Thoracic aorta (tissue), 2 donors: ENCODE measurements around the gene TUBB2B. TPM values are rescaled to one million over a fixed set of nuclear protein-coding genes. Genes with fewer than 3 reads are reported as not detected.
"Not testable (repeated sequence)": the region's sequence is repeated elsewhere in the genome, so short reads cannot be mapped to it uniquely, and the experiment has no call there.

Experiments used
- ATAC-seq: fragments of 150-250 bp; one replicate; pipeline ENCODE4 v1.8.0; 2017; ENCODE audit warnings: low read depth; ENCODE audit not compliant: insufficient number of reproducible peaks, low FRiP score
- DNase-seq: peaks from one replicate; pipeline ENCODE4 v3.0.0-alpha.2; 2020; ENCODE audit warnings: low spot score
- H3K27ac ChIP-seq, 2 donors: fragments of 200-600 bp; sonication (generic); 1 replicate in 1 of 2; 2 replicates in 1 of 2; pipeline ENCODE4 v1.5.1; 2016; ENCODE audit warnings: mild to moderate bottlenecking in 2 of 2, moderate library complexity in 2 of 2
- H3K27me3 ChIP-seq: fragments of 200-600 bp; sonication (generic); replicated peaks from 2 replicates; pipeline ENCODE4 v1.6.0; 2016; ENCODE audit warnings: mild to moderate bottlenecking; ENCODE audit not compliant: insufficient read depth
- H3K36me3 ChIP-seq: fragments of 200-600 bp; sonication (generic); one replicate; pipeline ENCODE4 v1.5.1; 2016
- H3K4me1 ChIP-seq, 2 donors: fragments of 200-600 bp; sonication (generic); 1 replicate in 1 of 2; 2 replicates in 1 of 2; pipeline versions ENCODE4 v1.5.1 to v1.6.0; 2016; ENCODE audit warnings: low read depth in 2 of 2, mild to moderate bottlenecking in 1 of 2; ENCODE audit not compliant: control insufficient read depth in 1 of 2
- H3K4me3 ChIP-seq: fragments of 200-600 bp; sonication (generic); 2 replicates; pipeline ENCODE4 v1.5.1; 2016; ENCODE audit warnings: mild to moderate bottlenecking
- H3K9me3 ChIP-seq: fragments of 200-600 bp; sonication (generic); 2 replicates; pipeline ENCODE4 v1.5.1; 2016
- total RNA-seq, 2 donors: library from RNA; depleted of rRNA; stranded (reverse); fragments of >200 nt; gene quantifications; one replicate each; pipeline versions ENCODE4 v1.1.0 to v1.2.3, GENCODE V29; 2016
- TF ChIP-seq, protein P1 (sequence below): fragments of 200-600 bp; sonication (generic); IDR thresholded peaks from one replicate; pipeline ENCODE4 v1.5.1; 2019; ENCODE audit warnings: antibody characterized with exemption

The TUBB2B gene
- total RNA-seq, 2 donors from 2014 or later, result 1.8 to 3.2 TPM

DNA sequence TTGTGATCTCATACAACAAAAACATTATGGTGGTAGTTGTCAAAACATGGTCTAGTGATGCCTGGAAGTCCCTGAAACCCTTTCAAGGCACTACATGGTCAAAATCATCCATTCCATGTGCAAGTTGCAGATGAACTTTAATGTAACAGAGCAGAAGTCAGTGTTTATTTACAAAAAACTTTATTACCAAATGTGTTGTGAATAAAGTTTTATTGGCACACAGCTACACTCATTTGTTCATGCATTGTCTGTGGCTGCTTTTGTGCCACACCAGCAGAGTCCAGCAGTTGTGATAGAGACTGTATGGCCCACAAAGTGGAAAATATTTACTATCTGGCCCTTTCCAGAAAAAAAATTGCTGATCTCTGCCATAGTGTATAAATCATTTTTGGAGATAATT lies 26.8 kb downstream of the TUBB2B start:
- Histone ChIP-seq H3K4me1 (no peaks in the 10 kb centered on the region), H3K4me3 (no peak overlapping the region), H3K27me3 (no peaks in the 10 kb centered on the region), H3K36me3 (no peaks in the 10 kb centered on the region), H3K9me3 (no peaks in the 10 kb centered on the region), H3K27ac (no peak overlapping the region)
- TF ChIP-seq, protein P1, sequence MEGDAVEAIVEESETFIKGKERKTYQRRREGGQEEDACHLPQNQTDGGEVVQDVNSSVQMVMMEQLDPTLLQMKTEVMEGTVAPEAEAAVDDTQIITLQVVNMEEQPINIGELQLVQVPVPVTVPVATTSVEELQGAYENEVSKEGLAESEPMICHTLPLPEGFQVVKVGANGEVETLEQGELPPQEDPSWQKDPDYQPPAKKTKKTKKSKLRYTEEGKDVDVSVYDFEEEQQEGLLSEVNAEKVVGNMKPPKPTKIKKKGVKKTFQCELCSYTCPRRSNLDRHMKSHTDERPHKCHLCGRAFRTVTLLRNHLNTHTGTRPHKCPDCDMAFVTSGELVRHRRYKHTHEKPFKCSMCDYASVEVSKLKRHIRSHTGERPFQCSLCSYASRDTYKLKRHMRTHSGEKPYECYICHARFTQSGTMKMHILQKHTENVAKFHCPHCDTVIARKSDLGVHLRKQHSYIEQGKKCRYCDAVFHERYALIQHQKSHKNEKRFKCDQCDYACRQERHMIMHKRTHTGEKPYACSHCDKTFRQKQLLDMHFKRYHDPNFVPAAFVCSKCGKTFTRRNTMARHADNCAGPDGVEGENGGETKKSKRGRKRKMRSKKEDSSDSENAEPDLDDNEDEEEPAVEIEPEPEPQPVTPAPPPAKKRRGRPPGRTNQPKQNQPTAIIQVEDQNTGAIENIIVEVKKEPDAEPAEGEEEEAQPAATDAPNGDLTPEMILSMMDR, result no peak
- ATAC-seq, result no peak
- DNase-seq, result no peak

DNA sequence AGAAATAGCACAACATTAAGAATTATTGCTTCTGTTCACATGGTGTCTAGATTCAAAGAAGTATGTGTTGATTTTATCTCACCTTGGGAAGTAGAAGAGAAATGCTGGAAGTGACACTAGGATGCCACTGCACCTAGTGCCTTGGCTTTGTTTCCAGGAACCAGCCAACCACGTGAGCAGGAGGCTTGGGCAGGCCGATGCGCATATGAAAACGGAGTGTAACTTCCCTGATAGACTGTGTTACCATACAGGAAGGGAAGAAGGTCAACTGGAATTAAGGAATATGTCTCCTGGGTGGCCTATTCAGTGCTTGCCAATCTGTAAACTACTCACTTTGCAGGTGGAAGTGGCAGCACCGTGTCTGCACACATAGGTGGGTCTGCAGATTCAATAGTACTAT lies 28.1 kb downstream of the TUBB2B start:
- TF ChIP-seq, protein P1, result no peak
- Histone ChIP-seq H3K9me3 (no peaks in the 10 kb centered on the region), H3K4me1 (peaks cover 0 to 8% of the 10 kb centered on the region in 2 donors), H3K36me3 (no peaks in the 10 kb centered on the region), H3K27ac (no peak overlapping the region), H3K4me3 (no peak overlapping the region), H3K27me3 (no peaks in the 10 kb centered on the region)
- ATAC-seq, result no peak
- no peak for DNase-seq

DNA sequence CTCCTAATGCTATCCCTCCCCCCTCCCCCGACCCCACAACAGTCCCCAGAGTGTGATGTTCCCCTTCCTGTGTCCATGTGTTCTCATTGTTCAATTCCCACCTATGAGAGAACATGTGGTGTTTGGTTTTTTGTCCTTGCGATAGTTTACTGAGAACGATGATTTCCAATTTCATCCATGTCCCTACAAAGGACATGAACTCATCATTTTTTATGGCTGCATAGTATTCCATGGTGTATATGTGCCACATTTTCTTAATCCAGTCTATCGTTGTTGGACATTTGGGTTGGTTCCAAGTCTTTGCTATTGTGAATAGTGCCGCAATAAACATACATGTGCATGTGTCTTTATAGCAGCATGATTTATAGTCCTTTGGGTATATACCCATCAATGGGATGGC lies 29.7 kb downstream of the TUBB2B start:
- ATAC-seq, H3K27me3 ChIP-seq, H3K9me3 ChIP-seq, H3K36me3 ChIP-seq, H3K4me3 ChIP-seq, H3K27ac ChIP-seq, H3K4me1 ChIP-seq, DNase-seq: not testable (repeated sequence)

DNA sequence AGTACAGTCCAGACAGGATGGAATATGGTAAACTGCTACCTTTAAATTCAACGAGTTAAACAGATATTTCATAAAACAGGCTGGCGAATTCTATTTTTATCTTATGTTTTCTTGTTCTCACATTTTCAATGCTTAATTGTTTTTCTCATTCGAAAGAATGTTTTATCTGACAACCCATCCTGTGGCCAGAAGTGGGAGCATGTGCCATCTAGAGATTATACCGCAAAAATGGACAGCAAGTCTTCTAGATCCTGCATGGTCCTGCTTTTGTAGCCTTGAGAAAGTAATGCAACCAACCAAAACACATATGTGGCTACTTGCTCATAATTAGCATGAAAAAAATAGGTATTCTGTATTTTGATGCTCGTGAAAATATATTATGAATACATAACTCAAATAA lies 30.7 kb downstream of the TUBB2B start:
- no peak overlapping the region for H3K27ac ChIP-seq
- TF ChIP-seq, protein P1, result no peak
- H3K9me3 ChIP-seq, result no peaks in the 10 kb centered on the region
- no peak overlapping the region for H3K4me3 ChIP-seq
- H3K36me3 ChIP-seq, result no peaks in the 10 kb centered on the region
- H3K4me1 ChIP-seq, result peaks cover 0 to 9% of the 10 kb centered on the region in 2 donors
- no peak for ATAC-seq
- no peak for DNase-seq
- no peaks in the 10 kb centered on the region for H3K27me3 ChIP-seq

DNA sequence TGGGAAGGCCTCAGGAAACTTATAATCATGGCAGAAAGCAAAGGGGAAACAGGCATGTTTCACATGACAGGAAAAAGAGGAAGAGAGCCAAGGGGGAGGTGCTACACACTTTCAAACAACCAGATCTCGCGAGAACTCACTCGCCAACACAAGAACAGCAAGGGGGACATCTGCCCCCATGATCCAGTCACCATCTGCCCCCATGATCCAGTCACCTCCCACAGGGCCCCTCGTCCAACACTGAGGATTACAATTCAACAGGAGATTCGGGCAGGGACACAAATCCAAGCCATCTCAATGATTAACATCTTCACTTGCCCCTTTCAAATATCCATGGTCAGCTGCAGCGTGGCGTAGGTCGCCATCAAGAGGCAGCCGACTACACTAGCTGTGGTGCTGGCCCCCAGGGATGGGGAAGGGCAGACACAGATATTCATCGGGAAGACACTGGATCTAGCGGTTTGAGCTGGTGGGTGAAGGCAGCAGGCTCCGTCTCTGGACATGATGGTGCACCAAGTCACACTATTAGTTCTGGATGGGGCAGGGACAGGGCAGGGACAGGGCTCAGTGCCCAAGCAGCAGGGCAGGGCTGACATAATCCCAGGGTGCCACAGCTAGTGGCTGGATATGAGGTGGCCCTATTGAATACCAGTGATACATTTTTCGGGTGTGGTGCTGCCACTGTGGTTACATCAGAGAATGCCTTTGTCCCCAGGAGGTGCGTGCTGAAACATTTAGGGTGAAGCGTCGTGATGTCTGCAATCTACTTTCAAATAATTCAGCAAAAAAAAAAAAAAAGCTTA lies 31.6 kb downstream of the TUBB2B start:
- Histone ChIP-seq H3K4me1 (peaks cover 0 to 9% of the 10 kb centered on the region in 2 donors), H3K27ac (no peak overlapping the region), H3K36me3 (no peaks in the 10 kb centered on the region), H3K9me3 (no peaks in the 10 kb centered on the region), H3K27me3 (no peaks in the 10 kb centered on the region), H3K4me3 (no peak overlapping the region)
- DNase-seq (no peak), ATAC-seq (no peak)
- TF ChIP-seq, protein P1, result no peak

DNA sequence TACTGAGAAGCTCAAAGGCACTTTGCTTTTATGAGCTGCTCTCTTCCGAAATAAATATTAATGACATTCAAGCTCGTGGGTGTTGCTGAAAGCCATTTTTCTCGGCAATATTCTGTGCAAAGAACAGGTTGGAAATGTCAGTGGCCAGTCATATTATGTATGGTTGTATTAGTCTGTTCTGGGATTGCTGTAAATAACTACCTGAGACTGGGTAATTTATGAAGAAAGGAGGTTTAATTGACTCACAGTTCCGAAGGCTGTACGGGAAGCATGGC lies 32.1 kb downstream of the TUBB2B start:
- H3K27ac ChIP-seq, result no peak overlapping the region
- H3K4me3 ChIP-seq, result no peak overlapping the region

More for the DNA sequence above, 32.1 kb downstream of the TUBB2B start:
- H3K9me3 ChIP-seq, result no peaks in the 10 kb centered on the region
- TF ChIP-seq, protein P1, result no peak
- ATAC-seq (no peak), DNase-seq (no peak)
- H3K4me1 ChIP-seq, result peaks cover 0 to 9% of the 10 kb centered on the region in 2 donors
- no peaks in the 10 kb centered on the region for H3K27me3 ChIP-seq
- no peaks in the 10 kb centered on the region for H3K36me3 ChIP-seq
